Nephron (organoid): ENCODE measurements around the gene TST.

Source experiments
- H3K27ac Mint-ChIP-seq, 3 experiments: 2 replicates each; pipeline ENCODE4 v1.8.0; 2020; ENCODE audit warnings: mixed read lengths in 3 of 3, mild to moderate bottlenecking in 2 of 3, moderate library complexity in 1 of 3
- H3K27me3 Mint-ChIP-seq: 2 replicates; pipeline ENCODE4 v1.8.0; 2021; ENCODE audit warnings: low read depth, mild to moderate bottlenecking, moderate library complexity, mixed read lengths
- H3K36me3 Mint-ChIP-seq: 2 replicates; pipeline ENCODE4 v1.8.0; 2020; ENCODE audit warnings: low read depth, mixed read lengths
- H3K4me1 Mint-ChIP-seq: 2 replicates; pipeline ENCODE4 v1.8.0; 2020; ENCODE audit warnings: mixed read lengths
- H3K4me3 Mint-ChIP-seq, 3 experiments: 2 replicates each; pipeline ENCODE4 v1.8.0; 2020; ENCODE audit warnings: mild to moderate bottlenecking in 3 of 3, mixed read lengths in 3 of 3, moderate library complexity in 2 of 3
- H3K9me3 Mint-ChIP-seq: 2 replicates; pipeline ENCODE4 v1.8.0; 2020; ENCODE audit warnings: mixed read lengths
- TF ChIP-seq, protein P1 (sequence below), 3 experiments: fragments of 200-600 bp; sonication (generic); IDR thresholded peaks; one replicate each; pipeline ENCODE4 v1.5.0; 2021; ENCODE audit warnings: antibody characterized with exemption in 3 of 3; ENCODE audit not compliant: unreplicated experiment in 3 of 3

Gene TST

GRCh38 chr22:37060801-37061610, 41.8 kb upstream of the TST start:
- no peaks in the 10 kb centered on the region for H3K9me3 Mint-ChIP-seq
- peaks cover 11% of the 10 kb centered on the region for H3K36me3 Mint-ChIP-seq
- no peak overlapping the region for H3K4me3 Mint-ChIP-seq
- TF ChIP-seq, protein P1, sequence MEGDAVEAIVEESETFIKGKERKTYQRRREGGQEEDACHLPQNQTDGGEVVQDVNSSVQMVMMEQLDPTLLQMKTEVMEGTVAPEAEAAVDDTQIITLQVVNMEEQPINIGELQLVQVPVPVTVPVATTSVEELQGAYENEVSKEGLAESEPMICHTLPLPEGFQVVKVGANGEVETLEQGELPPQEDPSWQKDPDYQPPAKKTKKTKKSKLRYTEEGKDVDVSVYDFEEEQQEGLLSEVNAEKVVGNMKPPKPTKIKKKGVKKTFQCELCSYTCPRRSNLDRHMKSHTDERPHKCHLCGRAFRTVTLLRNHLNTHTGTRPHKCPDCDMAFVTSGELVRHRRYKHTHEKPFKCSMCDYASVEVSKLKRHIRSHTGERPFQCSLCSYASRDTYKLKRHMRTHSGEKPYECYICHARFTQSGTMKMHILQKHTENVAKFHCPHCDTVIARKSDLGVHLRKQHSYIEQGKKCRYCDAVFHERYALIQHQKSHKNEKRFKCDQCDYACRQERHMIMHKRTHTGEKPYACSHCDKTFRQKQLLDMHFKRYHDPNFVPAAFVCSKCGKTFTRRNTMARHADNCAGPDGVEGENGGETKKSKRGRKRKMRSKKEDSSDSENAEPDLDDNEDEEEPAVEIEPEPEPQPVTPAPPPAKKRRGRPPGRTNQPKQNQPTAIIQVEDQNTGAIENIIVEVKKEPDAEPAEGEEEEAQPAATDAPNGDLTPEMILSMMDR (IDR thresholded peaks at IDR 0.05; ENCODE audit: unreplicated experiment in 3 of 3) = no peak
- H3K27me3 Mint-ChIP-seq = no peaks in the 10 kb centered on the region
- H3K27ac Mint-ChIP-seq = no peak overlapping the region
- H3K4me1 Mint-ChIP-seq = no peaks in the 10 kb centered on the region

- H3K36me3 Mint-ChIP-seq = peaks cover 11% of the 10 kb centered on the region
- H3K4me3 Mint-ChIP-seq = no peak overlapping the region
- H3K27ac Mint-ChIP-seq = no peak overlapping the region
- H3K9me3 Mint-ChIP-seq = no peaks in the 10 kb centered on the region
- TF ChIP-seq, protein P1 (IDR thresholded peaks at IDR 0.05; ENCODE audit: unreplicated experiment in 3 of 3) = no peak
- peaks cover 7% of the 10 kb centered on the region for H3K4me1 Mint-ChIP-seq
- no peaks in the 10 kb centered on the region for H3K27me3 Mint-ChIP-seq
Observed at GRCh38 chr22:37059876-37060449, 40.7 kb upstream of the TST start.

GRCh38 chr22:37058917-37059701, 39.9 kb upstream of the TST start:
- Mint-ChIP-seq H3K9me3 (no peaks in the 10 kb centered on the region), H3K4me1 (peaks cover 16% of the 10 kb centered on the region), H3K27me3 (no peaks in the 10 kb centered on the region), H3K36me3 (peaks cover 11% of the 10 kb centered on the region), H3K27ac (no peak overlapping the region), H3K4me3 (no peak overlapping the region)
- TF ChIP-seq, protein P1 (IDR thresholded peaks at IDR 0.05; ENCODE audit: unreplicated experiment in 3 of 3) = no peak

- TF ChIP-seq, protein P1 (IDR thresholded peaks at IDR 0.05; ENCODE audit: unreplicated experiment in 3 of 3) = no peak
- Mint-ChIP-seq H3K36me3 (peaks cover 11% of the 10 kb centered on the region), H3K27me3 (no peaks in the 10 kb centered on the region), H3K9me3 (no peaks in the 10 kb centered on the region), H3K27ac (no peak overlapping the region), H3K4me1 (peaks cover 27% of the 10 kb centered on the region), H3K4me3 (no peak overlapping the region)
Observed at GRCh38 chr22:37057796-37058510, 38.7 kb upstream of the TST start.

- Mint-ChIP-seq H3K27me3 (no peaks in the 10 kb centered on the region), H3K9me3 (no peaks in the 10 kb centered on the region), H3K4me1 (peaks cover 34% of the 10 kb centered on the region), H3K4me3 (no peak overlapping the region), H3K27ac (no peak overlapping the region), H3K36me3 (peaks cover 11% of the 10 kb centered on the region)
- TF ChIP-seq, protein P1 (IDR thresholded peaks at IDR 0.05; ENCODE audit: unreplicated experiment in 3 of 3) = no peak
Observed at GRCh38 chr22:37057226-37057625, 38.0 kb upstream of the TST start.
